CD4-positive, CD25-positive, alpha-beta regulatory T cell (primary cell): ENCODE results near the gene DAW1. TPM values are rescaled to one million over a fixed set of nuclear protein-coding genes. Genes with fewer than 3 reads are reported as not detected.

ENCODE experiments used
- ATAC-seq, 2 donors: fragments of 150-1000 bp; cut with Tn5 transposase; one replicate each; pipeline ENCODE4 v1.10.0; 2021; ENCODE audit warnings: low read depth in 2 of 2, moderate number of reproducible peaks in 2 of 2, moderate library complexity in 1 of 2
- DNase-seq, 3 donors: peaks; one replicate each; pipeline versions ENCODE4 v3.0.0 to v3.0.0-alpha.2; 2012 to 2022; ENCODE audit warnings: mixed read lengths in 1 of 3
- H3K27ac ChIP-seq: one replicate; pipeline ENCODE4 v1.7.0; 2013; ENCODE audit warnings: mild to moderate bottlenecking, low read length; ENCODE audit not compliant: insufficient read depth, poor library complexity, severe bottlenecking
- H3K27me3 ChIP-seq: one replicate; pipeline ENCODE4 v1.7.0; 2013; ENCODE audit warnings: low read length; ENCODE audit not compliant: control insufficient read depth, insufficient read depth
- H3K36me3 ChIP-seq: one replicate; pipeline ENCODE4 v1.7.0; 2013; ENCODE audit warnings: mild to moderate bottlenecking, low read length, moderate library complexity; ENCODE audit not compliant: control insufficient read depth, insufficient read depth
- H3K4me1 ChIP-seq: 2 replicates; pipeline ENCODE4 v1.7.0; 2013; ENCODE audit warnings: mild to moderate bottlenecking, low read length; ENCODE audit not compliant: insufficient read depth, control insufficient read depth, poor library complexity, severe bottlenecking
- H3K4me3 ChIP-seq: one replicate; pipeline ENCODE4 v1.7.0; 2013; ENCODE audit warnings: low read depth, mild to moderate bottlenecking, low read length, moderate library complexity
- H3K9me3 ChIP-seq, 2 experiments: 1 replicate in 1 of 2; 2 replicates in 1 of 2; pipeline ENCODE4 v1.7.0; 2013; ENCODE audit warnings: low read length in 2 of 2, mild to moderate bottlenecking in 1 of 2, moderate library complexity in 1 of 2; ENCODE audit not compliant: control insufficient read depth in 2 of 2
- H3K27ac Mint-ChIP-seq, 3 donors: one replicate each; pipeline ENCODE4 v1.8.0; 2020 to 2022; ENCODE audit warnings: mild to moderate bottlenecking in 3 of 3, mixed read lengths in 3 of 3, moderate library complexity in 2 of 3
- H3K27me3 Mint-ChIP-seq: one replicate; pipeline ENCODE4 v1.8.0; 2022; ENCODE audit warnings: mild to moderate bottlenecking, mixed read lengths
- H3K36me3 Mint-ChIP-seq: one replicate; pipeline ENCODE4 v1.8.0; 2020; ENCODE audit warnings: mixed read lengths
- H3K4me1 Mint-ChIP-seq, 4 donors: one replicate each; pipeline ENCODE4 v1.8.0; 2020 to 2022; ENCODE audit warnings: mixed read lengths in 4 of 4, mild to moderate bottlenecking in 1 of 4
- H3K4me3 Mint-ChIP-seq, 4 donors: one replicate each; pipeline ENCODE4 v1.8.0; 2020 to 2022; ENCODE audit warnings: mild to moderate bottlenecking in 4 of 4, mixed read lengths in 4 of 4, moderate library complexity in 3 of 4
- H3K9me3 Mint-ChIP-seq, 7 donors: one replicate each; pipeline ENCODE4 v1.8.0; 2020 to 2022; ENCODE audit warnings: mixed read lengths in 7 of 7, mild to moderate bottlenecking in 3 of 7, moderate library complexity in 2 of 7
- polyA plus RNA-seq, 4 donors: library from polyadenylated mRNA; unstranded; fragments of 300-500 nt; fragmentation: Illumina TruSeq; gene quantifications; one replicate each; pipeline ENCODE4 v1.2.3, GENCODE V29; 2021
- total RNA-seq: library from RNA; stranded (reverse); gene quantifications from one replicate; pipeline ENCODE4 v1.2.3, GENCODE V29; 2022

The DAW1 gene
- total and polyA plus RNA-seq, 5 donors from 2014 or later: not detected

DNA sequence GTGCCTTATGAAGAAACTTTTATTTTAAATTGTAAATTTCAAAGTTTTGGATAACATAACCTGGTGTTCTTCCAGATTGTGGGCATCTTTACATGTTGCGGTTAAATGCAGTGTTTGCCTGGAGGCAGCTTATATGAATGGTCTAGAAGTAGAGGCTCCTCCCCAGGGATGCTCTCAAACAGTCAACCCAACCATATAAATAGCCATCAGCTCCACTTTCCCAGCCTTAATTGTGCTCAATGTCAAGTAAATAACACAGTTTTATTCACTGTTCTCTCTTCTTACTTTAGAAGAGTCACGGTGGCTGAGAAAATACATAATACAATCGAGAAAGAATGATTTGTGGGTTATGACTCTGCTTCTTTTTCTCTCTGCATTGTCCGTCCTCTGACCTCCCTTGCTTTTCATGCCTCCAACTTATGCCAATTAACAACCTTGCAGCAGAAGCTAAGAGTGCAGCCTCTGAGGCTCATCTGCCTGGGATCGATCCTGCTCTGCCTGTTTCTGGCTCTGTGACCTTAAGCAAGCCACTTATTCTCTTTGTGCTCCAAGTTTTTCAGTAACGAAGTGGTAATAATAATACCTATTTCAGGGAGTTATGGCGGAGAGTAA, 100.3 kb downstream of the DAW1 start:
- Histone ChIP-seq H3K9me3 (no peaks in the 10 kb centered on the region), H3K4me1 (no peaks in the 10 kb centered on the region), H3K27me3 (no peaks in the 10 kb centered on the region), H3K27ac (no peak overlapping the region), H3K4me3 (no peak overlapping the region), H3K36me3 (no peaks in the 10 kb centered on the region)
- no peak for DNase-seq
- Mint-ChIP-seq H3K27me3 (no peaks in the 10 kb centered on the region), H3K27ac (no peak overlapping the region), H3K9me3 (peaks cover 0 to 6% (median 0%) of the 10 kb centered on the region in 7 donors), H3K36me3 (no peaks in the 10 kb centered on the region), H3K4me3 (no peak overlapping the region), H3K4me1 (no peaks in the 10 kb centered on the region)
- no peak for ATAC-seq

DNA sequence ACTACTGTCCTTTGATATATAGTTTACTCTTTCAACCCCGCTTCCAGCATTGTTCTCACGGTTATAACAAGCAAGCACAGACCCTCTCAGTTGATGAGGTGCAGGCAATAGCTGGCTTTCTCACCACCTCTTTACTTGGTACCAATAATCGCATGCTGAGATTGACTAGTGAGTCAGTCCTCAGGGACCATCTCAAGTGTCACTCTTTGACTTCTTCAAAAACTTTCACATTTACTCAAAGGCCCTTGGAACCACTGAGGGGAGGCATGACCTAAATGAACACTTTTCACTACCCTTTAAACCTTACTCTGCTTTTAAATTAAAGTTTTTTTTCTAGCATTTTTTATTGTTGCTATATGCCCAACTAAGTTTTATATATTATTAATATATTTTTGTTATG, 101.8 kb downstream of the DAW1 start:
- no peaks in the 10 kb centered on the region for H3K36me3 Mint-ChIP-seq
- H3K9me3 ChIP-seq: no peaks in the 10 kb centered on the region

More for the DNA sequence above, 101.8 kb downstream of the DAW1 start:
- Mint-ChIP-seq H3K27me3 (no peaks in the 10 kb centered on the region), H3K4me3 (no peak overlapping the region), H3K9me3 (peaks cover 0 to 4% (median 0%) of the 10 kb centered on the region in 7 donors), H3K4me1 (no peaks in the 10 kb centered on the region), H3K27ac (no peak overlapping the region)
- Histone ChIP-seq H3K4me3 (no peak overlapping the region), H3K36me3 (no peaks in the 10 kb centered on the region), H3K27ac (no peak overlapping the region), H3K4me1 (no peaks in the 10 kb centered on the region), H3K27me3 (no peaks in the 10 kb centered on the region)
- DNase-seq (no peak), ATAC-seq (no peak)

Other genes with a start within 250 kb of the DAW1 start
- gene SCYGR5, start 204.8 kb upstream of the DAW1 start, total RNA-seq: not detected
- not detected for gene SCYGR5, start 204.8 kb upstream of the DAW1 start, polyA plus RNA-seq
- not detected for gene SLC19A3, start 153.6 kb upstream of the DAW1 start, total RNA-seq
- gene SLC19A3, start 153.6 kb upstream of the DAW1 start, polyA plus RNA-seq: not detected
- not detected for gene SCYGR6, start 146.9 kb upstream of the DAW1 start, total RNA-seq
- gene SCYGR6, start 146.9 kb upstream of the DAW1 start, polyA plus RNA-seq: not detected
- not detected for gene SCYGR7, start 143.3 kb upstream of the DAW1 start, total RNA-seq
- gene SCYGR7, start 143.3 kb upstream of the DAW1 start, polyA plus RNA-seq: not detected
- not detected for gene SCYGR8, start 125.7 kb upstream of the DAW1 start, total RNA-seq
- gene SCYGR8, start 125.7 kb upstream of the DAW1 start, polyA plus RNA-seq: not detected
- 3.7 TPM for gene CCL20, start 57.8 kb upstream of the DAW1 start, total RNA-seq
- 1 to 10 TPM in 3 of 4 donors, under 1 TPM in 1; 0.94 to 2.3 (median 2.1) TPM for gene CCL20, start 57.8 kb upstream of the DAW1 start, polyA plus RNA-seq